ENCODE data around the gene CCDC185. TPM values are rescaled to one million over a fixed set of nuclear protein-coding genes. Genes with fewer than 3 reads are reported as not detected.

Gene CCDC185
- total RNA-seq, 1 experiment from 2014 or later = 0.17 TPM

- no peak for DNase-seq
- intact Hi-C loops (cut with micrococcal nuclease; ENCODE audit: unreplicated experiment) = no loop called here
- TF ChIP-seq, protein P1, sequence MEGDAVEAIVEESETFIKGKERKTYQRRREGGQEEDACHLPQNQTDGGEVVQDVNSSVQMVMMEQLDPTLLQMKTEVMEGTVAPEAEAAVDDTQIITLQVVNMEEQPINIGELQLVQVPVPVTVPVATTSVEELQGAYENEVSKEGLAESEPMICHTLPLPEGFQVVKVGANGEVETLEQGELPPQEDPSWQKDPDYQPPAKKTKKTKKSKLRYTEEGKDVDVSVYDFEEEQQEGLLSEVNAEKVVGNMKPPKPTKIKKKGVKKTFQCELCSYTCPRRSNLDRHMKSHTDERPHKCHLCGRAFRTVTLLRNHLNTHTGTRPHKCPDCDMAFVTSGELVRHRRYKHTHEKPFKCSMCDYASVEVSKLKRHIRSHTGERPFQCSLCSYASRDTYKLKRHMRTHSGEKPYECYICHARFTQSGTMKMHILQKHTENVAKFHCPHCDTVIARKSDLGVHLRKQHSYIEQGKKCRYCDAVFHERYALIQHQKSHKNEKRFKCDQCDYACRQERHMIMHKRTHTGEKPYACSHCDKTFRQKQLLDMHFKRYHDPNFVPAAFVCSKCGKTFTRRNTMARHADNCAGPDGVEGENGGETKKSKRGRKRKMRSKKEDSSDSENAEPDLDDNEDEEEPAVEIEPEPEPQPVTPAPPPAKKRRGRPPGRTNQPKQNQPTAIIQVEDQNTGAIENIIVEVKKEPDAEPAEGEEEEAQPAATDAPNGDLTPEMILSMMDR (IDR thresholded peaks at IDR 0.05; ENCODE audit: unreplicated experiment) = no peak
- peaks cover 32% of the 10 kb centered on the region for H3K27me3 Mint-ChIP-seq (ENCODE audit: unreplicated experiment)
- no peak overlapping the region for H3K4me3 Mint-ChIP-seq (ENCODE audit: low read depth, unreplicated experiment)
- CTCF ChIA-PET = no interaction called here
- H3K27ac Mint-ChIP-seq (ENCODE audit: unreplicated experiment) = no peak overlapping the region
- H3K9me3 Mint-ChIP-seq (ENCODE audit: low read depth, unreplicated experiment) = no peaks in the 10 kb centered on the region
- H3K4me1 Mint-ChIP-seq (ENCODE audit: low read depth, unreplicated experiment) = no peaks in the 10 kb centered on the region
- BruUV-seq (replicated peaks) = no TSS peak
- no peaks in the 10 kb centered on the region for H3K36me3 Mint-ChIP-seq (ENCODE audit: insufficient read depth, unreplicated experiment)
Observed at GRCh38 chr1:223437151-223437550, 43.9 kb downstream of the CCDC185 start.

DNA sequence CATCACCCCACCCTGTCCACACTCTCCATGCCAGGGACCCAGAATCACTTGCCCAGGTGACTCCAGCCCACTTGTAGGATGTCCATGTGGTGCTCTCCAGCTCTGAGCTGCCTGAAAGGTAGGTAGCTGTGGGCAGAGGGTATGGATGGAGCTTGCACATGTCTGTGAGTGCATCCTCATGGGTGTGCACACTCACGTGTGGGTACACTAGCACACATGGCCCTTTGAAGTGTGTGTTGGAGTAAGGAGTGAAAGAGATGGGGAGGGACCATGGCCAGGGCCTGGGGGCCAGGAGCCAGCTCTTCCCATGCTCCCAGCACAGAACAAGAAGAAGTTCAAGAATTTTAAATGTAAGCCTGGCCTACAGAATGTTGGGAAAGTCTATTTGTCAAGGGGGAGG is 50.2 kb downstream of the CCDC185 start:
- Mint-ChIP-seq H3K9me3 (ENCODE audit: low read depth, unreplicated experiment) (peaks cover 4% of the 10 kb centered on the region), H3K4me3 (ENCODE audit: low read depth, unreplicated experiment) (no peak overlapping the region), H3K4me1 (ENCODE audit: low read depth, unreplicated experiment) (no peaks in the 10 kb centered on the region), H3K27ac (ENCODE audit: unreplicated experiment) (no peak overlapping the region), H3K27me3 (ENCODE audit: unreplicated experiment) (peaks cover 60% of the 10 kb centered on the region), H3K36me3 (ENCODE audit: insufficient read depth, unreplicated experiment) (no peaks in the 10 kb centered on the region)
- no TSS peak for BruUV-seq (replicated peaks)
- DNase-seq = no peak
- intact Hi-C loops (cut with micrococcal nuclease; ENCODE audit: unreplicated experiment) = no loop called here
- CTCF ChIA-PET = no interaction called here
- TF ChIP-seq, protein P1 (IDR thresholded peaks at IDR 0.05; ENCODE audit: unreplicated experiment) = no peak

- no TSS peak for BruUV-seq (replicated peaks)
- H3K27ac Mint-ChIP-seq (ENCODE audit: unreplicated experiment) = no peak overlapping the region
- no peak for DNase-seq
- CTCF ChIA-PET = no interaction called here
- no peaks in the 10 kb centered on the region for H3K36me3 Mint-ChIP-seq (ENCODE audit: insufficient read depth, unreplicated experiment)
- no peaks in the 10 kb centered on the region for H3K4me1 Mint-ChIP-seq (ENCODE audit: low read depth, unreplicated experiment)
- TF ChIP-seq, protein P1 (IDR thresholded peaks at IDR 0.05; ENCODE audit: unreplicated experiment) = no peak
- H3K9me3 Mint-ChIP-seq (ENCODE audit: low read depth, unreplicated experiment) = peaks cover 4% of the 10 kb centered on the region
- intact Hi-C loops (cut with micrococcal nuclease; ENCODE audit: unreplicated experiment) = no loop called here
- no peak overlapping the region for H3K4me3 Mint-ChIP-seq (ENCODE audit: low read depth, unreplicated experiment)
- peaks cover 56% of the 10 kb centered on the region for H3K27me3 Mint-ChIP-seq (ENCODE audit: unreplicated experiment)
Observed at GRCh38 chr1:223444411-223444810, 51.2 kb downstream of the CCDC185 start.

Other genes starting within 250 kb of the CCDC185 start
- 7.2 and 9.7 TPM in 2 replicates for gene SUSD4, start 29.2 kb upstream of the CCDC185 start, total RNA-seq (2022)